Muscle layer of duodenum (tissue), 2 donors: ENCODE data around the gene BRAT1.

Experiments used
- H3K27ac ChIP-seq: one replicate; pipeline ENCODE4 v1.7.0; 2013; ENCODE audit warnings: mild to moderate bottlenecking, low read length
- H3K27me3 ChIP-seq: one replicate; pipeline ENCODE4 v1.7.0; 2013; ENCODE audit warnings: low read depth, mild to moderate bottlenecking, control low read depth, low read length
- H3K36me3 ChIP-seq, 2 donors: one replicate each; pipeline ENCODE4 v1.7.0; 2013; ENCODE audit warnings: low read length in 2 of 2, control low read depth in 1 of 2, mild to moderate bottlenecking in 1 of 2; ENCODE audit not compliant: insufficient read depth in 2 of 2, control insufficient read depth in 1 of 2
- H3K4me1 ChIP-seq, 2 donors: one replicate each; pipeline ENCODE4 v1.7.0; 2013; ENCODE audit warnings: low read length in 2 of 2, mild to moderate bottlenecking in 2 of 2, control low read depth in 1 of 2, moderate library complexity in 1 of 2; ENCODE audit not compliant: insufficient read depth in 2 of 2, control insufficient read depth in 1 of 2
- H3K4me3 ChIP-seq, 2 donors: one replicate each; pipeline ENCODE4 v1.7.0; 2013; ENCODE audit warnings: low read length in 2 of 2, low read depth in 1 of 2, mild to moderate bottlenecking in 1 of 2
- H3K9me3 ChIP-seq, 2 donors: one replicate each; pipeline ENCODE4 v1.7.0; 2013; ENCODE audit warnings: low read length in 2 of 2, control low read depth in 1 of 2, mild to moderate bottlenecking in 1 of 2; ENCODE audit not compliant: control insufficient read depth in 1 of 2
- donor health status: healthy.

Gene BRAT1

DNA sequence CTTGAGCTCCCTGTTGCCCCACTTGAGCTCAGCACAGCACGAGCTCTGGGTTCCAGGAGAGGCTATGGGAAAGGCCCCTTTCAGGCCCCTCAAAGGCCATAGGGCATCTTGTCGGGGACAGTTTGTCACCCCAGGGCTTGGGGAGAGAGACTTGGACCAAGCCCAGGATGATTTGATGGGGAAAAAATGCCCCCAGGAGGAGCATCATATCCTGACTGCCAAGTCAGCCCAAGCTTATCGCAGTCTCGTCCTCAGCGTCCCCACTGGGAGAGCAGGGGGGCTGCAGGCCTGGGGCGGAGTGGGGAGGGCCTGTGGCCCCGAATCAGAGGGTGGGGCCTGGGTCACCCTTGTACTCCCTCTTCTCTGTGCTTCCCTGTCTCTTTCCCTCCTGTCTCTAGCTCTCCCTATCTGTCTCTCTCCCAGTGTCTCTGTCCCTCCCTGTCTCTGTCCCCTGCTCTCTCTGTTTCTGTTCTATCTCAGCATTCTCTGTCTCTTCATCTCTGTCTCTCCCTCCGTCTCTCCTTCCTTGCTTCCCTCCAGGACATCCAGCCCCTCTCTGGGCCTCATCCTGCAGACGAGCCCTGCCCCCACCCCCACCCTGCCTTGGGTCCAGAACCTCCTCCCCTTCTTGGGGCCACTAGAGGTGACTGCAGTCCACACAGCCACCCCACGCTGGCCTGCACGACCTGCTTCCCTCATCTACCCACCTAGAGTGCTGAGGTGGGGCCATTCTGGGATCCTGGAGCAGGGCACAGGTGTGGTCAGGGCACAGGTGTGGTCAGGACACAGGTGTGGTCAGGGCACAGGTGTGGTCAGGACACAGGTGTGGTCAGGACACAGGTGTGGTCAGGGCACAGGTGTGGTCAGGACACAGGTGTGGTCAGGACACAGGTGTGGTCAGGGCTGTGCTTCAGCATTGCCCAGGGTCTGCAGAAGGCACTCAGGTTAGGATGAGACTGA lies 61.8 kb downstream of the BRAT1 start:
- no peak overlapping the region for H3K4me3 ChIP-seq
- no peaks in the 10 kb centered on the region for H3K9me3 ChIP-seq
- H3K36me3 ChIP-seq, result no peaks in the 10 kb centered on the region
- H3K27me3 ChIP-seq, result no peaks in the 10 kb centered on the region
- H3K27ac ChIP-seq, result no peak overlapping the region
- peaks cover 0 to 27% of the 10 kb centered on the region in 2 donors for H3K4me1 ChIP-seq

DNA sequence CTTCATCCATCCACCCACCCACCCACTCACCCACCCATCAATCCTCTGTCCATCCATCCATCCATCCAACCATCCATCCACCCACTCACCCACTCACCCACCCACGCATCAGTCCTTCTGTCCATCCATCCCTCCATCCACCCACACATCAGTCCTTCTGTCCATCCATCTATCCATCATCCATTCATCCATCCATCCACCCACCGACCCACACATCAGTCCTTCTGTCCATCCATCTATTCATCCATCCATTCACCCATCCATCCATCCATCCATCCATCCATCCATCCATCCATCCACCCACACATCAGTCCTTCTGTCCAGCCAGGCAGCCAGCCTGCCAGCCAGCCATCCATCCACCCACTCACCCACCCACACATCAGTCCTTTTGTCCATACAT lies 63.3 kb downstream of the BRAT1 start:
- no peak overlapping the region for H3K27ac ChIP-seq
- H3K27me3 ChIP-seq, result no peaks in the 10 kb centered on the region
- H3K9me3 ChIP-seq, result no peaks in the 10 kb centered on the region
- peaks cover 0 to 41% of the 10 kb centered on the region in 2 donors for H3K4me1 ChIP-seq
- no peaks in the 10 kb centered on the region for H3K36me3 ChIP-seq
- no peak overlapping the region for H3K4me3 ChIP-seq

DNA sequence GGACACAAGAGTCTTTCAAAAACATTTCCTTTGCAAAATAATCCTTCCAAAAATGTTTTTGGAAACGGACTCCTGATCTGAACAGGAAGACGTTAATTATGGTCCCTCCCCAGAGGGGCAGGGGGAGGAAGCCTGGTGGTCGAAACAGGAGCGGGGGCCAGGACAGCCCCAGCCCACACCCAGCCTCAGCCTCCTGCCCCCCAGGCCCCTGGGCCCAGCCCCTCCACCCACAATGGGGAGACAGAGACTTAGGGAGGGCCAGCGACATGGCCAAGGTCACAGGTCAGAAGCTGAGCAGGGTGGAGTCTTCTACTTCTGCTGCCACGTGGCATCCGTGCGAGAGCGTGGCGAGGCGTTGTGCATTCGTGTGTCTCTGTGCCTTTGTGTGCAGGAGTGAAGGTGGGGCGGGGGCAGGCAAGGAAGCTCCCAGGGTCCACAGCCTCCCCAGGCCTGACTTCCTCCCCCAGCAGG lies 65.1 kb downstream of the BRAT1 start:
- Histone ChIP-seq H3K36me3 (no peaks in the 10 kb centered on the region), H3K4me1 (peaks cover 0 to 42% of the 10 kb centered on the region in 2 donors), H3K9me3 (no peaks in the 10 kb centered on the region), H3K27me3 (no peaks in the 10 kb centered on the region), H3K27ac (no peak overlapping the region), H3K4me3 (no peak overlapping the region)

DNA sequence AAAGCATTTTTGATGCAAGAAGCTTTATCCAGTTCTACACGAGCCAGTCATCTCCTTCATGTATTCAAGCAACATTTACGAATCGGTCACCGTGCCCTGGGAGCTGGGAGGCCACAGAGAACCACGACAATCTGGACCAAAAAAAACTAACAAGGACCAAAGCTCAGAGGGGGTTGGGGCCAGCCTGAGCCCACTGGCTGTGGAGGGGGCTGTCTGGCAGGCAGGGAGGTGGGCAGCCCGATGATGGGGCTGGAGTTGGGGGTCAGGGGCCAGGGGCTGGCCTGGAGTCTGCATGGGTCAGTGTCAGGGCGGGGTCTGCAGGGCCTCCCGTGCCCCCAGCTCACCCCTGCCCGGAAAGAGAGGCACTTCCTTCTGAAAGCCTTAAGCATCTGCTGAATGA lies 66.6 kb downstream of the BRAT1 start:
- Histone ChIP-seq H3K4me1 (peaks cover 0 to 35% of the 10 kb centered on the region in 2 donors), H3K4me3 (no peak overlapping the region), H3K9me3 (no peaks in the 10 kb centered on the region), H3K27me3 (no peaks in the 10 kb centered on the region), H3K36me3 (no peaks in the 10 kb centered on the region), H3K27ac (no peak overlapping the region)

DNA sequence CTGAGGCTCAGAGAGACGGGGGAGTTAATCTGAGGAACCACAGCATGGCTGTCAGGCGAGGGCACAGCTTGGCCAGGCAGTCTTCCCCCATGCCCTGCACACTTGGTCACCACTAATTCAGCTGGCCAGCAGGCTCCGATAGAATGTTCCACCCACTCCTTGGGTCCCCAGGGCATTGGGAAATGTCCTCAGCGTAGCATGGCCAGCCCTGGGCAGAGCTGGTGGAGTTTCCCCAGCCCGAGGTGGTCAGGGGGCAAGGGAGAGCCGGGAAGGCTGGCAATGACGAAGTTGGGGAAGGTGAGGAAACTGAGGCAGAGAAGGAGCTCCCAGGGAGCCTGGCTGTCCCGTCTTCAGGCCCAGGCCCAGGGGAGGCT lies 67.1 kb downstream of the BRAT1 start:
- H3K27ac ChIP-seq, result no peak overlapping the region
- H3K36me3 ChIP-seq, result no peaks in the 10 kb centered on the region
- H3K4me3 ChIP-seq, result no peak overlapping the region
- peaks cover 0 to 31% of the 10 kb centered on the region in 2 donors for H3K4me1 ChIP-seq
- H3K27me3 ChIP-seq, result no peaks in the 10 kb centered on the region
- peaks cover 0 to 3% of the 10 kb centered on the region in 2 donors for H3K9me3 ChIP-seq
